ES-I3 (cell line): ENCODE results near the gene PNLDC1.

Source experiments
- H3K36me3 ChIP-seq: 2 replicates; pipeline ENCODE4 v1.6.1; 2013; ENCODE audit warnings: mild to moderate bottlenecking, low read length, control low read depth, moderate library complexity; ENCODE audit not compliant: insufficient read depth
- H3K4me1 ChIP-seq: 2 replicates; pipeline ENCODE4 v1.6.1; 2013; ENCODE audit warnings: mild to moderate bottlenecking, control low read depth, low read length; ENCODE audit not compliant: insufficient read depth
- H3K9ac ChIP-seq: 2 replicates; pipeline ENCODE4 v1.6.1; 2013; ENCODE audit warnings: low read depth, mild to moderate bottlenecking, low read length, moderate library complexity
- H3K9me3 ChIP-seq: 2 replicates; pipeline ENCODE4 v1.6.1; 2013; ENCODE audit warnings: mild to moderate bottlenecking, low read length, moderate library complexity; ENCODE audit not compliant: control insufficient read depth, insufficient read depth

Gene PNLDC1

DNA sequence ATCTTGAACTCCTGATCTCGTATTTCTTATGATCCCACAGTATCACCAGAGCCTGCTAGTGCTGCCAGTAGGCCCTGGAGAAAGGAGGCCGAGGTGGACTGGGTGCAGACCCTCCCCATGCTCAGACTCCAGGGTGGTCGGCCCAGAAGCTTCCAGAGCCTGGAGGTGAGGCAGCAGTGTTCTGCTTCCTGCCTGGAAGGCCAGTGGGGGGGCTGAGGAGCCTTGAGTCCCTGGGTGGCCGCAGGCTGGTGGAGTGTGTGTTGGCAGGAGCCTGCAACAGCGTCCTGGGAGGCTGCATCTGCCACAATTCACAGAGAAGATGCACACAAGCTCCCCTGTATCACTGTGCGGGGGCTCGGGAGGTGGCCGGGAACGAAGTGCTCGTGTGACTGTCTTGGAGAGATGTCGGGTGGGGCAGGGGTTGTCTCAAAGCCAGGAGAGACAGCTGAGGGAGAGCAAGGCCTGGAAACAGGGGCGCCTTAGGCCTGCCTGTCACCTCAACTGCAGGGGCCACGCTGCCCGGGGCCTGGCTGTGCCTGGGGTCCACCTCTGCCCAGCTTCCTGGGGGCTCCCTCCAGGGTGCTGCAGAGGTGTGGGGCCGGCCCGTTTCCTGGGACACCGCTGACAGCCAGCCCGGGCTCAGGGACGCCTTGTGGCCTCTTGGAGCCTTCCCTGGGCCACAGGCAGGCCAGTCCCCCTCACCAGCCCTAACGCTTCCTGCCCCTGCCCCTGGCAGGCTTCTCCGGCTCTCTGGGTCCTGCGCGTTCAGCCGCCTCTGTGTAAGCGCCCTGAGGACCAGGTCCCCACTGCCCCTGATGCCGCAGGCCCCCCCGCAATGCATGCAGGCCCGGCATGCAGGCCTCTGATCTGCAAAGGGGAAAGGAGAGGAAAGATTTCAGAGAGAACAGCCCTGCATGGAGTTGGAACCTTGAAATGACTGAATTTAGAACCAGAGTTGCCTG is 66.5 kb downstream of the PNLDC1 start:
- Histone ChIP-seq H3K9ac (no peak overlapping the region), H3K36me3 (no peaks in the 10 kb centered on the region), H3K9me3 (no peaks in the 10 kb centered on the region), H3K4me1 (no peaks in the 10 kb centered on the region)
